Fibroblast of lung (primary cell): ENCODE results near the gene ZNF593OS.

Source experiments
- CTCF ChIP-seq, 2 donors: IDR thresholded peaks in 1 of 2; conservative IDR thresholded peaks in 1 of 2; 1 replicate in 1 of 2; 2 replicates in 1 of 2; pipeline ENCODE4 v1.5.1; 2011 to 2012; ENCODE audit warnings: low read length in 2 of 2, control low read depth in 1 of 2, inconsistent platforms in 1 of 2, low read depth in 1 of 2, mild to moderate bottlenecking in 1 of 2
- EZH2 ChIP-seq: IDR thresholded peaks from 2 replicates; pipeline ENCODE4 v1.5.1; 2012; ENCODE audit warnings: low read length, control low read depth, mild to moderate bottlenecking; ENCODE audit errors: missing control alignments

DNA sequence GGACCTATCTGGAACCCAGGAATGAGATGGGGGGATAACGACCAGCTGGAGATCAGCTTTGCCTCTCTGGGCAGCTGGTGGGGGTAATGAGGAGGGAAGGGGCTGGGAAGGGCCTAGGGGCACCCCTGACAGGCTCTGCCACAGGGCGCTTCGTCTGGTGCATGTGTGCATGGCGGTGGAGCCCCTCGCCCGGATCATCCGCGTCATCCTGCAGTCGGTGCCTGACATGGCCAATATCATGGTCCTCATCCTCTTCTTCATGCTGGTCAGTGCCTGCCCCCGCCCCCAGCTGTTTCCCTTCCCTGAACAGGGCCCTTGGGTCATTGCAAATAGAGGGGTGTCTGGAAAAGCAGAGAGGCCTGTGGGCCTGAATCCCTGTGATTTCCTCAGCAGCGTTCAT, 26.2 kb upstream of the ZNF593OS start:
- TF ChIP-seq CTCF (conservative IDR thresholded peaks at IDR 0.05 in 1 of 2, IDR thresholded peaks at IDR 0.05 in 1 of 2; ENCODE audit: low read depth in 1 of 2, low read length in 2 of 2) (no peak), EZH2 (no peak)
